ENCODE data around the gene PBX4. TPM values are rescaled to one million over a fixed set of nuclear protein-coding genes. Genes with fewer than 3 reads are reported as not detected.

Gene PBX4
- total and polyA plus RNA-seq, 2 donors (not counting 3 experiments of a cell fraction or from before 2014, with no cell fraction given), result not detected

GRCh38 chr19:19549804-19550464 lies 68.6 kb downstream of the PBX4 start:
- no TSS peak for BruUV-seq (replicated peaks)
- no peak overlapping the region for H2AFZ ChIP-seq (ENCODE audit: low read depth, low read length)
- FAIRE-seq (no peak), DNase-seq (ENCODE audit: low read depth, low spot score) (no peak)
- H3K27me3 ChIP-seq (ENCODE audit: control insufficient read depth in 2 of 2, insufficient read depth in 2 of 2, low read length in 2 of 2), result no peaks in the 10 kb centered on the region
- H3K36me3 ChIP-seq (ENCODE audit: control insufficient read depth in 2 of 2, extremely low read depth in 1 of 2, insufficient read depth in 2 of 2, low read length in 2 of 2), result no peaks in the 10 kb centered on the region
- intact Hi-C loops (cut with micrococcal nuclease), result loop anchor here (5.0 kb wide), 1 partner anchor 92 kb away; the partner anchor contains the start of gene GMIP
- no peak overlapping the region for H3K4me3 ChIP-seq (replicated peaks in 1 of 3; ENCODE audit: insufficient read depth in 1 of 3, low read depth in 1 of 3, low read length in 3 of 3)
- dilution Hi-C loops (cut with MboI; ENCODE audit: extremely low pct_ligation_motif_present, low sequenced_read_pairs), result no loop called here
- H3K9me3 ChIP-seq (replicated peaks; ENCODE audit: control insufficient read depth, insufficient read depth, low read length), result no peaks in the 10 kb centered on the region
- ChIA-PET CTCF (no interaction called here), POLR2A (no interaction called here)
- no peaks in the 10 kb centered on the region for H3K9me1 ChIP-seq (replicated peaks; ENCODE audit: control insufficient read depth, extremely low read depth, insufficient read depth, low read length)
- H3K4me1 ChIP-seq (ENCODE audit: control insufficient read depth, extremely low read depth, insufficient read depth, low read length), result no peaks in the 10 kb centered on the region
- no peak for TF ChIP-seq MAX (IDR thresholded peaks at IDR 0.05; ENCODE audit: insufficient read depth, insufficient read length)
- TF ChIP-seq FOS (IDR thresholded peaks at IDR 0.05; ENCODE audit: borderline replicate concordance, insufficient read depth, low read length), result no peak
- no peak for TF ChIP-seq POLR2A (IDR thresholded peaks at IDR 0.05; ENCODE audit: low read depth, low read length)
- TF ChIP-seq, protein P1, sequence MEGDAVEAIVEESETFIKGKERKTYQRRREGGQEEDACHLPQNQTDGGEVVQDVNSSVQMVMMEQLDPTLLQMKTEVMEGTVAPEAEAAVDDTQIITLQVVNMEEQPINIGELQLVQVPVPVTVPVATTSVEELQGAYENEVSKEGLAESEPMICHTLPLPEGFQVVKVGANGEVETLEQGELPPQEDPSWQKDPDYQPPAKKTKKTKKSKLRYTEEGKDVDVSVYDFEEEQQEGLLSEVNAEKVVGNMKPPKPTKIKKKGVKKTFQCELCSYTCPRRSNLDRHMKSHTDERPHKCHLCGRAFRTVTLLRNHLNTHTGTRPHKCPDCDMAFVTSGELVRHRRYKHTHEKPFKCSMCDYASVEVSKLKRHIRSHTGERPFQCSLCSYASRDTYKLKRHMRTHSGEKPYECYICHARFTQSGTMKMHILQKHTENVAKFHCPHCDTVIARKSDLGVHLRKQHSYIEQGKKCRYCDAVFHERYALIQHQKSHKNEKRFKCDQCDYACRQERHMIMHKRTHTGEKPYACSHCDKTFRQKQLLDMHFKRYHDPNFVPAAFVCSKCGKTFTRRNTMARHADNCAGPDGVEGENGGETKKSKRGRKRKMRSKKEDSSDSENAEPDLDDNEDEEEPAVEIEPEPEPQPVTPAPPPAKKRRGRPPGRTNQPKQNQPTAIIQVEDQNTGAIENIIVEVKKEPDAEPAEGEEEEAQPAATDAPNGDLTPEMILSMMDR (IDR thresholded peaks at IDR 0.05; ENCODE audit: extremely low read depth in 1 of 2, insufficient read depth in 1 of 2, low read depth in 1 of 2, low read length in 2 of 2), result no peak
- no peak for TF ChIP-seq EZH2 (IDR thresholded peaks at IDR 0.05; ENCODE audit: borderline replicate concordance, low read depth, low read length, severe bottlenecking)
- TF ChIP-seq JUN (IDR thresholded peaks at IDR 0.05; ENCODE audit: borderline replicate concordance, insufficient read depth, insufficient read length, low read depth), result no peak
- TF ChIP-seq POLR2AphosphoS5 (IDR thresholded peaks at IDR 0.05; ENCODE audit: insufficient read depth, low read depth, low read length), result no peak
- TF ChIP-seq GATA2 (IDR thresholded peaks at IDR 0.05; ENCODE audit: insufficient read depth, insufficient read length, low read depth, low read length), result no peak
- TF ChIP-seq MYC (IDR thresholded peaks at IDR 0.05; ENCODE audit: low read depth, low read length), result no peak
- H3K9ac ChIP-seq (replicated peaks; ENCODE audit: extremely low read depth, insufficient read depth, low read length), result no peak overlapping the region
- no peaks in the 10 kb centered on the region for H4K20me1 ChIP-seq (replicated peaks; ENCODE audit: control insufficient read depth, extremely low read depth, insufficient read depth, low read length)
- no peak overlapping the region for H3K27ac ChIP-seq (ENCODE audit: insufficient read depth, low read depth, low read length)
- no peaks in the 10 kb centered on the region for H3K79me2 ChIP-seq (ENCODE audit: control insufficient read depth, insufficient read depth, low read length)
- H3K4me2 ChIP-seq (ENCODE audit: insufficient read depth, low read length), result no peak overlapping the region
